HCT116 (cell line): ENCODE results near the gene RELA. TPM values are rescaled to one million over a fixed set of nuclear protein-coding genes. Genes with fewer than 3 reads are reported as not detected.

Experiments
- ATAC-seq: fragments of 200-7000 bp; cut with Tn5 transposase; 2 replicates; pipeline ENCODE4 v1.9.1; 2020; ENCODE audit warnings: mild to moderate bottlenecking, moderate library complexity
- BruUV-seq: library from RNA; stranded (reverse); fragments of 400-500 nt; replicated peaks from 2 replicates; lab custom pipeline; 2021; lab: Mats Ljungman, UMichigan
- CTCF ChIA-PET: fragments of 300-600 bp; sonication (Branson Sonifier 250); formaldehyde crosslinking; loops from one replicate; lab custom pipeline; 2021; ENCODE audit warnings: antibody characterized with exemption; lab: Charles Lee
- POLR2A ChIA-PET: fragments of 300-600, 350-600 bp; sonication (Branson Sonifier 250); formaldehyde crosslinking; loops from one replicate; lab custom pipeline; 2021; ENCODE audit warnings: antibody characterized with exemption; lab: Charles Lee
- RAD21 ChIA-PET, 2 experiments: fragments of 300-600 bp; sonication (Branson Sonifier 250); formaldehyde crosslinking; loops; one replicate each; lab custom pipeline; 2023; ENCODE audit warnings: low total read pairs in 2 of 2; ENCODE audit not compliant: uncharacterized antibody in 2 of 2, unreplicated experiment in 2 of 2, low non-redundant PET in 1 of 2; lab: Charles Lee
- DNase-seq: peaks from one replicate; pipeline ENCODE4 v3.0.0-alpha.2; 2010; ENCODE audit warnings: low read depth, low spot score
- H2AFZ ChIP-seq: fragments of 200-600 bp; shearing (Covaris generic), sonication (generic); 2 replicates; pipeline ENCODE4 v1.6.1; 2017; ENCODE audit warnings: low read depth, mixed run types, mixed read lengths, antibody characterized with exemption, low read length; ENCODE audit not compliant: poor library complexity, severe bottlenecking
- H3K27ac ChIP-seq: 2 replicates; pipeline ENCODE4 v1.5.1; 2012; ENCODE audit warnings: low read depth, low read length
- H3K27me3 ChIP-seq: fragments of 200-600 bp; sonication (generic); 2 replicates; pipeline ENCODE4 v1.6.1; 2016; ENCODE audit warnings: mixed run types, low read length, mixed read lengths; ENCODE audit not compliant: insufficient read depth
- H3K36me3 ChIP-seq, 2 experiments: fragments of 200-500 bp in 1 of 2; fragments of 200-600 bp in 1 of 2; sonication (Bioruptor generic) in 1 of 2; sonication (generic) in 1 of 2; 2 replicates each; pipeline versions ENCODE4 v1.5.1 to v1.6.1; 2014 to 2016; ENCODE audit warnings: low read length in 2 of 2, inconsistent platforms in 1 of 2, mixed read lengths in 1 of 2, mixed run types in 1 of 2; ENCODE audit not compliant: insufficient read depth in 2 of 2, control insufficient read depth in 1 of 2
- H3K4me1 ChIP-seq, 2 experiments: fragments of 200-600 bp in 1 of 2; sonication (generic) in 1 of 2; 2 replicates each; pipeline versions ENCODE4 v1.5.1 to v1.6.1; 2012 to 2017; ENCODE audit warnings: low read length in 2 of 2, inconsistent platforms in 1 of 2, mild to moderate bottlenecking in 1 of 2, mixed read lengths in 1 of 2, mixed run types in 1 of 2, moderate library complexity in 1 of 2; ENCODE audit not compliant: insufficient read depth in 2 of 2, control insufficient read depth in 1 of 2
- H3K4me2 ChIP-seq: fragments of 200-600 bp; sonication (generic); 2 replicates; pipeline ENCODE4 v1.6.1; 2017; ENCODE audit warnings: mixed run types, low read length, mixed read lengths
- H3K4me3 ChIP-seq, 2 experiments: fragments of 200-600 bp in 1 of 2; sonication (generic) in 1 of 2; replicated peaks in 1 of 2; 2 replicates each; pipeline ENCODE4 v1.5.1; 2011 to 2016; ENCODE audit warnings: low read length in 2 of 2, control low read depth in 1 of 2, low read depth in 1 of 2, mild to moderate bottlenecking in 1 of 2, mixed read lengths in 1 of 2, mixed run types in 1 of 2
- H3K79me2 ChIP-seq: fragments of 200-600 bp; sonication (generic); 2 replicates; pipeline ENCODE4 v1.6.1; 2017; ENCODE audit warnings: mild to moderate bottlenecking, mixed run types, low read length, moderate library complexity, mixed read lengths; ENCODE audit not compliant: insufficient read depth
- H3K9ac ChIP-seq: fragments of 200-600 bp; sonication (generic); 2 replicates; pipeline ENCODE4 v1.6.1; 2016; ENCODE audit warnings: low read length, mixed read lengths
- H3K9me2 ChIP-seq: fragments of 200-600 bp; sonication (generic), shearing (Covaris generic); 2 replicates; pipeline ENCODE4 v1.6.1; 2017; ENCODE audit warnings: mixed run types, mild to moderate bottlenecking, moderate library complexity; ENCODE audit not compliant: insufficient read depth
- H3K9me3 ChIP-seq, 2 experiments: fragments of 200-500 bp in 1 of 2; fragments of 200-600 bp in 1 of 2; sonication (Bioruptor generic) in 1 of 2; sonication (generic) in 1 of 2; 2 replicates each; pipeline ENCODE4 v1.6.1; 2014 to 2017; ENCODE audit warnings: low read length in 2 of 2, mixed read lengths in 2 of 2, inconsistent platforms in 1 of 2, low read depth in 1 of 2, mild to moderate bottlenecking in 1 of 2, mixed run types in 1 of 2, moderate library complexity in 1 of 2; ENCODE audit not compliant: control insufficient read depth in 1 of 2, insufficient read depth in 1 of 2
- H4K20me1 ChIP-seq: fragments of 200-600 bp; sonication (generic), shearing (Covaris generic); 2 replicates; pipeline ENCODE4 v1.6.1; 2017; ENCODE audit warnings: mixed run types, mild to moderate bottlenecking, moderate library complexity; ENCODE audit not compliant: insufficient read depth
- CEBPB ChIP-seq: IDR thresholded peaks from 2 replicates; pipeline ENCODE4 v1.6.1; 2012; ENCODE audit warnings: low read depth
- EGR1 ChIP-seq: IDR thresholded peaks from 2 replicates; pipeline ENCODE4 v1.6.1; 2012; ENCODE audit warnings: low read depth
- ELF1 ChIP-seq: IDR thresholded peaks from 2 replicates; pipeline ENCODE4 v1.6.1; 2012; ENCODE audit warnings: low read depth, borderline replicate concordance
- POLR2A ChIP-seq: IDR thresholded peaks from 2 replicates; pipeline ENCODE4 v1.7.0; 2011; ENCODE audit warnings: borderline replicate concordance; ENCODE audit not compliant: insufficient read depth, insufficient read length; ENCODE audit errors: extremely low read depth
- RAD21 ChIP-seq: IDR thresholded peaks from 2 replicates; pipeline ENCODE4 v1.6.1; 2012; ENCODE audit warnings: low read depth, mild to moderate bottlenecking
- SP1 ChIP-seq: IDR thresholded peaks from 2 replicates; pipeline ENCODE4 v1.6.1; 2012; ENCODE audit warnings: low read depth
- intact Hi-C: fragments of 100-400 bp; cut with micrococcal nuclease; formaldehyde crosslinking; loops from 2 replicates; pipeline ENCODE4 v1.10.0; 2022
- total RNA-seq: library from RNA; stranded (reverse); gene quantifications from one replicate; pipeline ENCODE4 v1.2.1, GENCODE V29; 2021; ENCODE audit not compliant: unreplicated experiment
- TF ChIP-seq, protein P1 (sequence below): IDR thresholded peaks from 2 replicates; pipeline ENCODE4 v1.6.1; 2012; ENCODE audit warnings: low read depth

The RELA gene
- total RNA-seq, 1 experiment from 2014 or later: 78.5 TPM

DNA sequence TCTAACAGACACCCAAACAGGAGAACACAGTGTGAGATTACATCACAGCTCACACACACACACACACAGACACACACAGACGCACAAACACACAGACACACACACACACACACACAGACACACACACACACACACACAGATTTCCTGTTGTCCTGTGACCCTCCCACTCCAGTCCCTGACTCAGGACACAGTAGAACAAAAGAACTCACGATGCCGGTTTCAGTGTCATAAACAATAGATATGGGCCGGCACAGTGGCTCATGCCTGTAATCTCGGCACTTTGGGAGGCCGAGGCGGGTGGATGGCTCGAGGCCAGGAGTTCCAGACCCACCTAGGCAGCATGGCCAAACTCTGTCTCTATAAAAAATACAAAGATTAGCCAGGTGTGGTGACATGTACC lies 35.5 kb upstream of the RELA start (continued):
- TF ChIP-seq SP1 (no peak), EGR1 (no peak)

DNA sequence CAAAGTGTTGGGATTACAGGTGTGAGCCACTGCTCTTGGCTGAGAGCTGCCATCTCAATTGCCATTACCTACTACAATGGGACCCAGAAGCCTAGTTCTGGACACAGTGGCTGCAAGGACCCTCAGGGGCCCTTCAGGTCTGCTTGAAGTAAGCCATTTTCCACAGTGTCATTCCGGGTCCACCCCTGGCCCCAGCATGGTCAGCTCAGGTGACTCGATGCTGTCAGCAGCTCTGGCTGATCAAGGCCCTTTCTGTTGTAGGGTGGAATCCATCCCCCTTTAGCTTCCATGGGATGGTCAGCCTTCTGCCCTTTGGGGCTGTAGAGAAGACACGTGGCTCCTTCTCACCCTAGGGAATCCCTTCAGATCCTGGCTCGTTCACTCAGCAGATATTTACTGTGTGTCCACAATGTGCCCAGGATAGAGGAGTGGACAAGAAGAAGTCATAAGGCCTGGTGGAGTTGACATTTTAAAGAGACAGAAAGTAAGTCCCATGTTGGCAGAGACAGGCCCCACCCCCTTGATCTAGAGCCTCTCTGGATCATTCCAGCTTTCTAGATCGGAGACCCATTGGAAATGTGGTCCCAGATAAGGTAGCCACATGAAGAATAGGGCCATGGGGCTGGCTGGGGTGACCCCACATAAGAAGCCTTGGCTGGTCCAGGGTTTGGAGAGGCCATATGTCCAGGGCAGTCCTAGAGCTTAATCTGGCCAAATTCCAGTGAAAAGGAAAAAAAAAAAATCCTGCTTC lies 34.3 kb upstream of the RELA start:
- BruUV-seq: no TSS peak
- DNase-seq: no peak
- H2AFZ ChIP-seq: no peak overlapping the region
- ChIA-PET CTCF (no interaction called here), POLR2A (no interaction called here), RAD21 (no interaction called here)
- no peaks in the 10 kb centered on the region for H3K9me3 ChIP-seq
- H3K9ac ChIP-seq: no peak overlapping the region
- H3K27me3 ChIP-seq: no peaks in the 10 kb centered on the region
- no peaks in the 10 kb centered on the region for H4K20me1 ChIP-seq
- no peaks in the 10 kb centered on the region for H3K36me3 ChIP-seq
- no peaks in the 10 kb centered on the region for H3K9me2 ChIP-seq
- H3K27ac ChIP-seq: no peak overlapping the region
- no peak for ATAC-seq
- H3K4me2 ChIP-seq: no peak overlapping the region
- H3K79me2 ChIP-seq: no peaks in the 10 kb centered on the region
- peaks cover 11% of the 10 kb centered on the region in 2 experiments; a peak in 3 of 4 replicates for H3K4me1 ChIP-seq
- H3K4me3 ChIP-seq: no peak overlapping the region
- TF ChIP-seq RAD21 (no peak), SP1 (no peak), CEBPB (no peak), ELF1 (no peak), POLR2A (no peak)
- TF ChIP-seq, protein P1, sequence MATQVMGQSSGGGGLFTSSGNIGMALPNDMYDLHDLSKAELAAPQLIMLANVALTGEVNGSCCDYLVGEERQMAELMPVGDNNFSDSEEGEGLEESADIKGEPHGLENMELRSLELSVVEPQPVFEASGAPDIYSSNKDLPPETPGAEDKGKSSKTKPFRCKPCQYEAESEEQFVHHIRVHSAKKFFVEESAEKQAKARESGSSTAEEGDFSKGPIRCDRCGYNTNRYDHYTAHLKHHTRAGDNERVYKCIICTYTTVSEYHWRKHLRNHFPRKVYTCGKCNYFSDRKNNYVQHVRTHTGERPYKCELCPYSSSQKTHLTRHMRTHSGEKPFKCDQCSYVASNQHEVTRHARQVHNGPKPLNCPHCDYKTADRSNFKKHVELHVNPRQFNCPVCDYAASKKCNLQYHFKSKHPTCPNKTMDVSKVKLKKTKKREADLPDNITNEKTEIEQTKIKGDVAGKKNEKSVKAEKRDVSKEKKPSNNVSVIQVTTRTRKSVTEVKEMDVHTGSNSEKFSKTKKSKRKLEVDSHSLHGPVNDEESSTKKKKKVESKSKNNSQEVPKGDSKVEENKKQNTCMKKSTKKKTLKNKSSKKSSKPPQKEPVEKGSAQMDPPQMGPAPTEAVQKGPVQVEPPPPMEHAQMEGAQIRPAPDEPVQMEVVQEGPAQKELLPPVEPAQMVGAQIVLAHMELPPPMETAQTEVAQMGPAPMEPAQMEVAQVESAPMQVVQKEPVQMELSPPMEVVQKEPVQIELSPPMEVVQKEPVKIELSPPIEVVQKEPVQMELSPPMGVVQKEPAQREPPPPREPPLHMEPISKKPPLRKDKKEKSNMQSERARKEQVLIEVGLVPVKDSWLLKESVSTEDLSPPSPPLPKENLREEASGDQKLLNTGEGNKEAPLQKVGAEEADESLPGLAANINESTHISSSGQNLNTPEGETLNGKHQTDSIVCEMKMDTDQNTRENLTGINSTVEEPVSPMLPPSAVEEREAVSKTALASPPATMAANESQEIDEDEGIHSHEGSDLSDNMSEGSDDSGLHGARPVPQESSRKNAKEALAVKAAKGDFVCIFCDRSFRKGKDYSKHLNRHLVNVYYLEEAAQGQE: no peak
- intact Hi-C loops: no loop called here
